Fibroblast of the aortic adventitia (primary cell): ENCODE data around the gene HSD17B10. TPM values are rescaled to one million over a fixed set of nuclear protein-coding genes. Genes with fewer than 3 reads are reported as not detected.
"Not testable (repeated sequence)": the region's sequence is repeated elsewhere in the genome, so short reads cannot be mapped to it uniquely, and the experiment has no call there.

Source experiments
- DNase-seq: peaks from one replicate; pipeline ENCODE4 v3.0.0-alpha.2; 2010; ENCODE audit warnings: low read depth
- H3K4me3 ChIP-seq: 2 replicates; pipeline ENCODE4 v1.5.1; 2011; ENCODE audit warnings: low read depth, mild to moderate bottlenecking, control low read depth, low read length, moderate library complexity
- total RNA-seq: library from RNA; depleted of rRNA; stranded (reverse); fragments of >200 nt; gene quantifications from 2 replicates; pipeline ENCODE4 v1.2.3, GENCODE V29; 2012; ENCODE audit warnings: low replicate concordance
- TF ChIP-seq, protein P1 (sequence below): IDR thresholded peaks from 2 replicates; pipeline ENCODE4 v1.5.1; 2011; ENCODE audit warnings: mild to moderate bottlenecking, low read length, control low read depth, inconsistent platforms; ENCODE audit not compliant: insufficient read depth

HSD17B10 gene
- total RNA-seq, 1 donor, result 52.7 TPM

DNA sequence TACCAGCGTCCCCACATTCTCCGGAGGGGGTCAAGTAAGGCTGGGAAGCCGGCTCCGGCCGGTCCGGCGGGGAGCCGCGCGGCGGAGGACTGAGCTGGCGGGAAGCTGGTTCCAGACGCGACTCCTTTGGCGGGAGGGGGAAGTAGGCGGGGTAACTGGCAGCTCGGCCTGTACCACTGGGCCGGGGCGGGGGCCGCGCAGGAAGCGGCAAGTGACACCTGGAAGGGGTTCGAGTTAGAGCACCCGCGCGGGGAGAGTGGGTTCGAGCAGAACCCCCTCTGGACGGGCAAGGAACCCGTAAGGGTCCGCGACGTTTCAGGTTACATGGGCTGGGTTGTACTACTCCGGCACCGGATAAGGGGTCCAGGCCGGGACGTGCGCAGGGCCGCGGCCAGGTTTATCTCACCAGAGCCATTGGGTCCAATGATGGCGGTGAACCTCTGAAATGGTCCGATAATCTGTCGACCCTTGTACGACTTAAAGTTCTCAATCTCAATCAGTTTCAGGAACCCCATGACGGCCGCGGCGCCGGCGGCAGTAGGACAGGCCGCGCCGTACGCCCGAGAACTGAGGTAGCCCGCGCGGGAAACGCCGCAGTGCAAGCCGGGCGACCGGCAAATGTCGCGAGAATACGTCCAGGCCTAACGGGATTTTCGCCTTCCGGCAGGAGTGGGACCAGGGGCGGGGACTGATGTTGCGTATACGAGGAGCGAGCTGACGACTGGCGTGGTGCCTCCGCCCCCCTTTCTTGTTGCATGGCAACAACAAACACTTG, 11.9 kb downstream of the HSD17B10 start, which contains the start of gene SMC1A:
Gene SMC1A (minus strand): TSS at position 569 of the 775 bp plus-strand sequence. CDS start 54 bp downstream, at position 515.
- TF ChIP-seq, protein P1, sequence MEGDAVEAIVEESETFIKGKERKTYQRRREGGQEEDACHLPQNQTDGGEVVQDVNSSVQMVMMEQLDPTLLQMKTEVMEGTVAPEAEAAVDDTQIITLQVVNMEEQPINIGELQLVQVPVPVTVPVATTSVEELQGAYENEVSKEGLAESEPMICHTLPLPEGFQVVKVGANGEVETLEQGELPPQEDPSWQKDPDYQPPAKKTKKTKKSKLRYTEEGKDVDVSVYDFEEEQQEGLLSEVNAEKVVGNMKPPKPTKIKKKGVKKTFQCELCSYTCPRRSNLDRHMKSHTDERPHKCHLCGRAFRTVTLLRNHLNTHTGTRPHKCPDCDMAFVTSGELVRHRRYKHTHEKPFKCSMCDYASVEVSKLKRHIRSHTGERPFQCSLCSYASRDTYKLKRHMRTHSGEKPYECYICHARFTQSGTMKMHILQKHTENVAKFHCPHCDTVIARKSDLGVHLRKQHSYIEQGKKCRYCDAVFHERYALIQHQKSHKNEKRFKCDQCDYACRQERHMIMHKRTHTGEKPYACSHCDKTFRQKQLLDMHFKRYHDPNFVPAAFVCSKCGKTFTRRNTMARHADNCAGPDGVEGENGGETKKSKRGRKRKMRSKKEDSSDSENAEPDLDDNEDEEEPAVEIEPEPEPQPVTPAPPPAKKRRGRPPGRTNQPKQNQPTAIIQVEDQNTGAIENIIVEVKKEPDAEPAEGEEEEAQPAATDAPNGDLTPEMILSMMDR, result no peak
- peak within 1 kb of the TSS; percentile 81 for H3K4me3 ChIP-seq
- peak; percentile 98 for DNase-seq

DNA sequence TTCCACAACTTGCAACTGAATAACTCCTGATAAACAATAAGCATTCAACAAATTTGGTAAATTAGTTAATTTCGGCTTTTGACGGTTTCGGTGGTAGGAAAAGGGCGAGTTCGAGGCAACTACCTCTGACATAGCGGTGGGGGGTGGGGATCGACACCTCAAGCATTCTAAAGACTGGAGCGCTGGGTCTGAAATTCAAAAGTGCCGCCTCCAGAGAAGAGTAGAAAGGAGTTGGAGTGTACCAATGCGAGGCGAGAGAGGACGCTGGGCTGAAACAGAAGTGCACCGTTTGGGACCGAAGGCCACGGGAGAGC, 12.4 kb downstream of the HSD17B10 start:
- no peak for DNase-seq
- TF ChIP-seq, protein P1, result no peak

DNA sequence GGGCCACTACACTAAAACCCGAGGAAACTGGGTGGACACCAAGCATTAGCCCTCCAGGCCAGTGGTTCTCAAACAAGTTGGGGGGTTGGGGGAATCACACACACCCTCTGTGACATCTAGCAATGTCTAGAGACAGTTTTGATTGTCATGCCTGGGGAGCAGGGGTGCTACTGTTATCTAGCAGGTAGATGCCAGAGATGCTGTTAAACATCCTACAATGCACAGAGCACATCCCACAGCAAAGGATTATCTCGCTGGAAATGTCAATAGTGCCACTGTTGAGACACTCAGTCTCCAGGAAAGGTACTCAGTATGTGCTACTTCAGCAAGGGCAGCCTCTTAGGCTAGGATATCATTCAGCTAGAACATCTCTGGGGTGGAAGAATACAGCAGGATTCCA, 13.0 kb downstream of the HSD17B10 start:
- H3K4me3 ChIP-seq, result peak overlapping the region; percentile 81
- TF ChIP-seq, protein P1, result no peak
- no peak for DNase-seq

More for the DNA sequence above, 12.4 kb downstream of the HSD17B10 start:
- peak overlapping the region; percentile 81 for H3K4me3 ChIP-seq

DNA sequence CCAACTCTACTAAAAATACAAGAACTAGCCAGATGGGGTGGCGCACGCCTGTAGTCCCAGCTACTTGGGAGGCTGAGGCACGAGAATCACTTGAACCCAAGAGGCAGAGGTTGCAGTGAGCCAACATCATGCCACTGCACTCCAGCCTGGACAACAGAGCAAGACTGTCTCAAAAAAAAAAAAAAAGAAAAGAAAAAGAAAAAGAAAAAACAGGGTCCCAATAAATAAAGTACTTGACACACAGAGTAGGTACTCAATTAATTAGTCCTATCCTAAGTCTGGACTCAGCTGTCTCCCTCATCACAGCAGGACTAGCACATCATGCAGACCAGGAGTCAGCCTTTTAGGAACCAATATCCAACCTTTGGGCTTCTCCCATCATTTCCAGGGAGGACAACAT, 13.8 kb downstream of the HSD17B10 start:
- H3K4me3 ChIP-seq, DNase-seq: not testable (repeated sequence)

DNA sequence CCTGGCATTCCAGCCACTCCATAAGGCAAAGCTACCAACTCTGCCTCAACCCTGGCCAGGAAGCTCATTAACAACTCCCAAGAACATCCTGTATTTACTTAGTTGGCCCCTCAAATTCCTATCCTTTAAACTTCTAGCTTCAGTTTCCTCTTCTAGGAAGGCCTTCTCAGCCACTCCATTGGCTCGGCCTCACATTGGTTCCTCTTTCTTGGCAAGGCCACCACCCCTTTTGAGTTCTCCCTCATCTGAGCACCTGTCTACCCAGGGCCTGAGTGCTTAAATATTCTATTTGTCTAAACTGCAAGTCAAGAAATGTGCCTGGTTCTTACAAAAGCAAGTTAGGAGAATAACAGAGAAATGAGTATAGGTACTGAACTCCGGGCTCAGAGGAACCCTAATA, 21.7 kb downstream of the HSD17B10 start:
- no peak overlapping the region for H3K4me3 ChIP-seq
- TF ChIP-seq, protein P1, result no peak
- DNase-seq, result no peak

DNA sequence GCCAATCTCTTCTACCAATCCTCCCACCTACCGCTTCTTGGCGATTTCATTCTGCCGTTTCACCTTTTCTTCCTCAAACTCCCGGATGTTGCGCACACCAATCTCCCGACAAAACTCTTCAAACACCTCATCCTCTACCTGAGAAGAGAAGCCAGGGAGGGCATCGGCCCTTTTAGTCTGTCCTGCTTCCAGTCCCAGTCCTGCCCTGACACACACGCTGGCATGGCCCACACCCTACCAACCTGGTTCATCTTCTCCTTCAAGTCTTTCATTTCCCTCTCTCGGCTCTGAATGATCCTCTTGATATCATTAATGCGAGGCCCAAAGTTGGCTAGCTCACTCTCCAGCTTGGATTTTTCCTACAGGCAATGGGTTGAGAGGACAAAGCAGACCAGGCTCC, 30.6 kb downstream of the HSD17B10 start:
- no peak overlapping the region for H3K4me3 ChIP-seq
- no peak for DNase-seq
- TF ChIP-seq, protein P1, result no peak

DNA sequence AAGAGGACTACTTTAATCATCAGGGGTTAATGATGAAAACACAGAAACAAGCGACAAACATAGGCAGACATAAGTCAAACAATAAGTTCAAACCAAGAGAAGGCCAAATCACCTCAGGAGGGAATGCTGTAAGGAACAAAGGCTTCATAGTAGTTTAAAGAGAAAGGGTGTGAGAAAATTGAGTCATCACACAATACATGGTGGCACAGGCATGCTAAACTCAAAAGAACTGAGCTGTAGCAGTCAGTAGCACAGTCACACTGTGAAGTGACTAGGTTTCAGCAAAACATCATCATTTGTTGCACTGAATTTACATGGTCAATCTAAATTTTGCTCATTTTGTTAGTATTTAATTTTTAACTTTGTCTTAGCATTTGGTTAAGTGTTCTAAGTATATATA, 36.0 kb downstream of the HSD17B10 start:
- no peak overlapping the region for H3K4me3 ChIP-seq
- TF ChIP-seq, protein P1, result no peak
- DNase-seq, result no peak
